Left renal pelvis (tissue), 4 donors: ENCODE results near the gene FAAP100. TPM values are rescaled to one million over a fixed set of nuclear protein-coding genes. Genes with fewer than 3 reads are reported as not detected.

ENCODE experiments used
- DNase-seq, 4 donors: peaks; one replicate each; pipeline ENCODE4 v3.0.0-alpha.2; 2013; ENCODE audit warnings: low read depth in 4 of 4, low spot score in 3 of 4
- polyA plus RNA-seq, 4 donors: library from polyadenylated mRNA; unstranded; fragments of 120-200 nt; gene quantifications; one replicate each; pipeline ENCODE4 v1.2.1, GENCODE V29; 2013; ENCODE audit not compliant: insufficient read length in 4 of 4

FAAP100 gene
- polyA plus RNA-seq, 4 donors, result 19.0 to 37.2 (median 24.3) TPM

DNA sequence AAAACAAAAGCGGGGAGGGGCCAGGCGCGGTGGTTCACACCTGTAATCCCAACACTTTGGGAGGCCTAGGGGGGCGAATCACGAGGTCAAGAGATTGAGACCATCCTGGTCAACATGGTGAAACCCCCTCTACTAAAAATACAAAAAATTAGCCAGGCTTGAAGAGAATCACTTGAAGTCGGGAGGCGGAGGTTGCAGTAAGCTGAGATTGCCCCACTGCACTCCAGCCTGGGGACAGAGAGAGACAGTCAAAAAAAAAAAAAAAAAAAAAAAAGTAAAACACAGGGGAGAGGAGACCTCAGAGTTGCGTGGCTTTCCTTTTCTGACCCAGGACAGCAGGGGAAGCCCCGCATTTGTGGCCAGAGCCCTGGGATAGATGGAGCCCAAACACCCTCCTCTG is 59.4 kb downstream of the FAAP100 start:
- no peak for DNase-seq

DNA sequence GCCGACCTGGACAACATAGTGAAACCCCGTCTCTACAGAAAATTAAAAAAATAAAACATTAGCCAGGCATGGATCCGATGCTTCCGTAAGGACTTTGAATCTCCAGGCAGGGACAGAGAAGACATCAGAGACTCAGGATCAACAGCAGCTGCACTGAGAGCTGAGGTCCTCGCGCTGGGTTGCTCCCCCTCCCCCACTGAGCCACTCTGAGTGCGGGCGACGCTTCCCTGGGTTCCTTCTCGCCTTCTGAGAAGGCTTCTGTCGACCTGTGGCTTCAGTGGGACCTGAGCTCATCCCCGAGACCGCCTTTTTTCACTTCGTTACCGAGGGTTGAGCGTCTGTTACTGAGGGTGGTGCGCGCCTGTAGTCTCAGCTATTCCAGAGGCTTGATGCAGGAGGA is 60.0 kb downstream of the FAAP100 start:
- no peak for DNase-seq

DNA sequence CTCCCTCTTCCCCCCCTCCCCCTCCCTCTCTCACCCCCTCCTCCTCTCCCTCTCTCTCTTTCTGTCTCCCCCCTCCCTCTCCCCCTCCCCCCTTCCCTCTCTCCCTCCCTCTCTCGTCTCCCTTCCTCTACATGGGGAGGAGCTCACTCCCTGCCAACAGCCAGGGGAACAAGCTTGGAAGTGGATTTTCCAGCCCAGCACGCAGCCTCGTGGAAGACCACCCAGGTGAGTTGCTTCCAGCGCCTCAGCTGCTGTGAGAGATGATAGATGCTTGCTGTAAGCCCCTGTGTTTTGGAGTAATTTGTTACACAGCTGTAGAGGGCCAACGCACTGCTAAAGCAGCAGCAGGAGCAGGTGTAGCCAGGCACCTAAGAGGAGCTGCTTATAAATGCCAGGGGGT is 60.4 kb downstream of the FAAP100 start:
- no peak for DNase-seq

DNA sequence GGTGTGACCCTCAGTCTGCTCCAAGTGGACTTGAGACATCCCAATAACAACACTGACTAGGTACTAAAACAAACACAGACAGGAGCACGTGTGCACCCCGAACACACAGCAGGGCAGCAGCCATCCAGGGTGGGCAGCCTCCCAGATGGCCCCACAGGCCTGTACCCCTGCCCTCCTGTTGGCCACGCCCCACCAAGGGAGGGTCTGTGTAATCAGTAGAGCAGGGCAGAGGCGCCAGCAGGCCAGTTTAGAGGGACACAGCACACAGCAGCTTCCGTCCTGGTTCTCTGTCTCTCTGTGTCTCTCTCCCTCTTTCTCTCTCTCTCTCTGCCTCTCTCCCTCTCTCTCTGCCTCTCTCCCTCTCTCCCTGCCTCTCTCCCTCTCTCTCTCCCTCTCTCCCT is 61.0 kb downstream of the FAAP100 start:
- DNase-seq, result no peak

DNA sequence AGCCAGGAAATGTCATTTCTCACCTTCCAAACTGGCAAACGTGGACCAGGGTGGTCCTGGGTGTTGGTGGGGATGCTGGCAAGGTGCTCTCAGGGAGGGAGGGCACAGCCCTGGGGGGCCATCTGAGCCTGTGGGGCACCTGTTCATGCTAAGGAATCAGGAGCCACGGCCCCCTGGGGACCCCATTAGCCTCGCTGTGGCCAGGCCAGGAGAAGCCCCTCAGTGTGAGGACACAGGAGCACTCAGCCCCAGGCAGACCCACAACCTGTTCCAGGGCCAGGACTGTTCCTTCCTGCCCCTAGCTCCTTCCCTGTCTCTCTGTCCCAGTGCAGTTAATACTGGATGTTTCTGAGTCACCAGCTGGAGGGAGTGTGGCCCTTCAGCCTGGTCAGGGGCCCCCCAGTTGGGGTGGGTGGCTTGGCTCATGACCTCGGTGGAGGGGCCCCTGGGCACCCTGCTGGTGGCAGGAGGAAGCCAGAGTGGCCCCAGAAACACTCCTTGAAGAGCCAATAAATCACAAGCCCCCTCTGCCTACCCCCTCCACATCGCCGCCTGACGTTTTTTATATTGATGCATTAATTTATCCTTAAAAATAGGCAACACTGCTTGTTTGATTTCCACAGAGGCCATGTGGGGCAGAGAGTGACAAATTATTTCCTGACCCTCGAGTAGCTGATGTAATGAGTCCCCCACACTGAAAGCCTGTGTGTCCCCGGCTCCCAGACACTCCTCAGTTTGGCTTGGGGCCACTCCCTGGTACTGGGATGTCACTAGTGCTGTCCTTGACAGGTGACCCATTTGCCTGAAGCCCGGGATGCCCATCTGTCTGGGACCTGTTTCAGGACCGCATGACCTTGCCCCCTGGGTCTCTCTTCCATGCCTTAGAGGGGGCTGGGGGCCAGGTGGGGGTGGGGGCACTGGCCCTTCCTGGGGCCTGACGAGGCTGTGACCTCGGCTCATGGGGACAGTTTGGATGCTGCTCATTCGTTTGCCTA is 61.9 kb downstream of the FAAP100 start:
- no peak for DNase-seq

Other genes with a start within 250 kb of the FAAP100 start
- gene BAHCC1, start 156.9 kb downstream of the FAAP100 start, polyA plus RNA-seq, result 10 to 100 TPM; 15.3 to 31.2 (median 17.6) TPM
- 1,000 to 10,000 TPM; 2,973 to 3,218 (median 3,183) TPM for gene ACTG1, start 39.6 kb downstream of the FAAP100 start, polyA plus RNA-seq
- gene FSCN2, start 24.0 kb downstream of the FAAP100 start, polyA plus RNA-seq, result 1 to 10 TPM; 1.2 to 2.5 (median 1.7) TPM
- gene NPLOC4, start 84.8 kb upstream of the FAAP100 start, polyA plus RNA-seq, result 10 to 100 TPM; 45.0 to 70.0 (median 57.1) TPM
- 1 to 10 TPM; 2.0 to 6.9 (median 2.2) TPM for gene TSPAN10, start 84.8 kb upstream of the FAAP100 start, polyA plus RNA-seq
- gene PDE6G, start 104.2 kb upstream of the FAAP100 start, polyA plus RNA-seq, result 10 to 100 TPM in 3 of 4 donors, 1 to 10 TPM in 1; 6.2 to 15.0 (median 13.1) TPM
- gene OXLD1, start 114.3 kb upstream of the FAAP100 start, polyA plus RNA-seq, result 10 to 100 TPM in 3 of 4 donors, 1 to 10 TPM in 1; 9.6 to 21.6 (median 12.3) TPM
- gene CCDC137, start 114.4 kb upstream of the FAAP100 start, polyA plus RNA-seq, result 10 to 100 TPM in 3 of 4 donors, 1 to 10 TPM in 1; 9.6 to 18.5 (median 14.0) TPM
- gene ARL16, start 131.4 kb upstream of the FAAP100 start, polyA plus RNA-seq, result 10 to 100 TPM; 34.7 to 52.6 (median 43.6) TPM
- gene HGS, start 131.7 kb upstream of the FAAP100 start, polyA plus RNA-seq, result 100 to 1,000 TPM in 1 of 4 donors, 10 to 100 TPM in 3; 88.9 to 110 (median 96.0) TPM
- gene MRPL12, start 151.0 kb upstream of the FAAP100 start, polyA plus RNA-seq, result 10 to 100 TPM; 26.8 to 53.8 (median 41.6) TPM
- 10 to 100 TPM in 3 of 4 donors, 1 to 10 TPM in 1; 7.1 to 20.5 (median 12.5) TPM for gene SLC25A10, start 159.9 kb upstream of the FAAP100 start, polyA plus RNA-seq